ENCODE results near the gene PAQR4. TPM values are rescaled to one million over a fixed set of nuclear protein-coding genes. Genes with fewer than 3 reads are reported as not detected.

Gene PAQR4
- total and polyA plus RNA-seq, 2 of the 13 experiments (the other 11 are each of a cell fraction or from before 2014, with no cell fraction given), result 15.9 to 24.8 TPM

- TF ChIP-seq GLMP (CRISPR knock-in tag; IDR thresholded peaks at IDR 0.05; ENCODE audit: borderline replicate concordance) (no peak), REPIN1 (CRISPR knock-in tag; IDR thresholded peaks at IDR 0.05; ENCODE audit: borderline replicate concordance, low read depth) (no peak), ZUFSP (CRISPR knock-in tag; IDR thresholded peaks at IDR 0.05; ENCODE audit: borderline replicate concordance) (no peak), ESRRA (CRISPR knock-in tag; IDR thresholded peaks at IDR 0.05; ENCODE audit: low read depth) (no peak), ZNF777 (CRISPR knock-in tag; IDR thresholded peaks at IDR 0.05) (0 out of 2 replicates have a peak, but pooled peaks have one; percentile 30), ZNF160 (CRISPR knock-in tag; IDR thresholded peaks at IDR 0.05) (no peak)
Observed at GRCh38 chr16:3009568-3010390, 40.6 kb downstream of the PAQR4 start (continued).

- H3K4me2 ChIP-seq (ENCODE audit: low read depth, low read length), result peak overlapping the region; percentile 88
- H4K20me1 ChIP-seq (ENCODE audit: insufficient read depth, low read length), result no peaks in the 10 kb centered on the region
- POLR2A ChIA-PET, result interaction anchor here (0.8 to 14.2 kb wide), 6 partner anchors 12 to 124 kb away, joined by 3 to 750 read pairs (median 4); partner anchors contain the start of genes CLDN6, HCFC1R1, THOC6 and TNFRSF12A
- H2AFZ ChIP-seq (ENCODE audit: low read length), result no peak overlapping the region
- TF ChIP-seq TCF7L2 (IDR thresholded peaks at IDR 0.05; ENCODE audit: low read depth, low read length) (no peak), ZUFSP (CRISPR knock-in tag; IDR thresholded peaks at IDR 0.05; ENCODE audit: borderline replicate concordance) (no peak), ZSCAN9 (CRISPR knock-in tag; IDR thresholded peaks at IDR 0.05; ENCODE audit: borderline replicate concordance) (no peak)
- peaks cover 99% of the 10 kb centered on the region for H3K4me1 ChIP-seq (ENCODE audit: insufficient read depth, low read length)
- WGBS (ENCODE audit: low lambda C conversion rate), result 69% methylated on average over 7 of the region's 8 CpGs
- intact Hi-C loops (cut with micrococcal nuclease; ENCODE audit: unreplicated experiment), result no loop called here
- no peaks in the 10 kb centered on the region for H3K36me3 ChIP-seq (replicated peaks in 1 of 2; ENCODE audit: control insufficient read depth in 1 of 2, insufficient read depth in 2 of 2, low read length in 2 of 2)
- H3K27ac ChIP-seq (ENCODE audit: extremely low read length, insufficient read depth, low read length), result no peak overlapping the region
- no peak overlapping the region for H3K9ac ChIP-seq (ENCODE audit: insufficient read depth, low read depth, low read length)
- H3K4me3 ChIP-seq (replicated peaks in 1 of 3; ENCODE audit: insufficient read depth in 1 of 3, low read depth in 2 of 3, low read length in 3 of 3), result no peak overlapping the region
- in situ Hi-C loops (cut with HindIII; ENCODE audit: extremely low pct_ligation_motif_present, low pct_unique_long_range_greater_than_20kb), result no loop called here
- no peaks in the 10 kb centered on the region for H3K9me3 ChIP-seq (ENCODE audit: low read length)
- DNase-seq (ENCODE audit: low spot score) (no peak), ATAC-seq (no peak), FAIRE-seq (no peak)
- CTCF ChIA-PET (ENCODE audit: low intra/inter-chr PET ratio, low total read pairs), result no interaction called here
- H3K79me2 ChIP-seq (ENCODE audit: insufficient read depth, low read length), result no peaks in the 10 kb centered on the region
- peaks cover 7 to 22% of the 10 kb centered on the region in 2 experiments; a peak in 4 of 5 replicates for H3K27me3 ChIP-seq (ENCODE audit: control insufficient read depth in 1 of 2, insufficient read depth in 2 of 2, low read length in 2 of 2)
- no TSS peak for BruUV-seq (replicated peaks)
Observed at GRCh38 chr16:3010510-3010909, 41.4 kb downstream of the PAQR4 start.
